ENCODE measurements around the gene GRID1.

Gene GRID1

GRCh38 chr10:85977642-85978041 lies 389.0 kb downstream of the GRID1 start:
- Histone ChIP-seq H3K4me3 (ENCODE audit: low read depth in 1 of 2, low read length in 1 of 2) (no peak overlapping the region), H3K27me3 (no peaks in the 10 kb centered on the region), H3K36me3 (no peaks in the 10 kb centered on the region), H3K27ac (no peak overlapping the region), H3K4me1 (ENCODE audit: control insufficient read depth in 1 of 2, insufficient read depth in 1 of 2, low read depth in 1 of 2, low read length in 1 of 2) (no peaks in the 10 kb centered on the region), H3K9me3 (no peaks in the 10 kb centered on the region)
- no peak for TF ChIP-seq CTCF (IDR thresholded peaks at IDR 0.05)

DNA sequence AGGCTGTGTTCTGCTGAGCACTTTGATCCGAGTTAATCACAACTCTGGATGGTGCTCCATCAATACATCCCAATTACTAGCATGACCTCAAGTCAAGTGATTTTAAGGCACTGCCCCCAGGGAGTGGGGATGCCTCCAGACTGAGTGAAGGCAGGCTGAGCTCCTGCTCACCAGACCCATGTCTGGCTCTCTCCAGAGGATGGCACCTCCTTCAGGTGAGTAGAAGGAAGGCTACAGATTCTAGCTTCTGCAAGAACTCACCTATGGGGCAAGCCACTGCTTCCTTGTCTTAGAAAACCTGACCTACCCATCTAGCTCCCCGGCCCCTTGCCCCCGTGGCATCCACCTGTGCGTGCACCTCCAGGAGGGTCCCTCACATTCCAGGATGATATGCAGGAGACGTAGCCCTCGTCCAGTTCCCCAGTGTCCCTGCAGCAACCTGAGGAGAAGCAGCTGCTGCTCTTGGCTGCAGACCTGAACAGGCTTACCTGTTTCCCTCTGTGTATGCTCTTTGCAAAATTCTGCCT lies 390.3 kb downstream of the GRID1 start:
- H3K27me3 ChIP-seq: no peaks in the 10 kb centered on the region
- no peak overlapping the region for H3K4me3 ChIP-seq (ENCODE audit: low read depth in 1 of 2, low read length in 1 of 2)
- TF ChIP-seq CTCF (IDR thresholded peaks at IDR 0.05): no peak
- H3K27ac ChIP-seq: no peak overlapping the region
- H3K9me3 ChIP-seq: no peaks in the 10 kb centered on the region
- no peaks in the 10 kb centered on the region for H3K36me3 ChIP-seq
- no peaks in the 10 kb centered on the region for H3K4me1 ChIP-seq (ENCODE audit: control insufficient read depth in 1 of 2, insufficient read depth in 1 of 2, low read depth in 1 of 2, low read length in 1 of 2)

GRCh38 chr10:85971494-85971893 lies 395.1 kb downstream of the GRID1 start:
- H3K4me3 ChIP-seq (ENCODE audit: low read depth in 1 of 2, low read length in 1 of 2): no peak overlapping the region
- no peak overlapping the region for H3K27ac ChIP-seq
- H3K27me3 ChIP-seq: no peaks in the 10 kb centered on the region
- TF ChIP-seq CTCF (IDR thresholded peaks at IDR 0.05): no peak
- no peaks in the 10 kb centered on the region for H3K4me1 ChIP-seq (ENCODE audit: control insufficient read depth in 1 of 2, insufficient read depth in 1 of 2, low read depth in 1 of 2, low read length in 1 of 2)
- no peaks in the 10 kb centered on the region for H3K9me3 ChIP-seq
- H3K36me3 ChIP-seq: no peaks in the 10 kb centered on the region

GRCh38 chr10:85967594-85967993 lies 399.0 kb downstream of the GRID1 start:
- H3K9me3 ChIP-seq: no peaks in the 10 kb centered on the region
- no peak overlapping the region for H3K4me3 ChIP-seq (ENCODE audit: low read depth in 1 of 2, low read length in 1 of 2)
- no peak overlapping the region for H3K27ac ChIP-seq
- H3K4me1 ChIP-seq (ENCODE audit: control insufficient read depth in 1 of 2, insufficient read depth in 1 of 2, low read depth in 1 of 2, low read length in 1 of 2): no peaks in the 10 kb centered on the region
- H3K27me3 ChIP-seq: no peaks in the 10 kb centered on the region
- no peak for TF ChIP-seq CTCF (IDR thresholded peaks at IDR 0.05)
- no peaks in the 10 kb centered on the region for H3K36me3 ChIP-seq

DNA sequence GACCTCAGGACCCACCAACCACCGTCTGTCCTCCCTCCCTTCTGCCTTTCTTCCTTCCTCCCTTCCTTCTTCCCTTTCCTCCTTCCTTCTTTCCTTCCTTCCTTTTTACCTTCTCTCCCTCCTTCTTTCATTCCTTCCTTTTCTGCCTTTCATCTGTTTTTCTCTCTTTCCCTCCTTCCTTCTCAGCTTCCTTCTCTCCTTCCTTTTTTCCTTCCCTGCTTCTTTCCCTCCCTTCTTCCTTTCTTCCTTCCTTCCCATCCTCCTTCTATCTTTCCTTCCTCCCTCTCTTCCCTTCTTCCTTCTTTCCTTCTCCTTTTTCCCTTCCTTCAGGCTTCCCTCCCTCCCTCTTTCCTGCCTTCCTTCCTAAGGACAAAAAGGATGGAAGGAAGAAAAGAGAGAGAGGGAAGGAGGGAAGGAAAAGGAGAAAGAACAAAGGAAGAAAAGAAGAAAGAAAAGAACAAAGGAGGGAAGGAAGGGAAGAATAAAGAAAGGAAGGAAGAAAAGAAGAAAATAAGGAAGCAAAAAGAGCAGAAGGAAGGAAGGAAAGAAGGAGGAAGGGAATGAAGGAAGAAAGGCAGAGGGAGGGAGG lies 405.0 kb downstream of the GRID1 start:
- H3K27ac ChIP-seq: no peak overlapping the region
- TF ChIP-seq CTCF (IDR thresholded peaks at IDR 0.05): no peak
- no peaks in the 10 kb centered on the region for H3K9me3 ChIP-seq
- H3K27me3 ChIP-seq: no peaks in the 10 kb centered on the region
- no peaks in the 10 kb centered on the region for H3K36me3 ChIP-seq
- H3K4me3 ChIP-seq (ENCODE audit: low read depth in 1 of 2, low read length in 1 of 2): no peak overlapping the region
- no peaks in the 10 kb centered on the region for H3K4me1 ChIP-seq (ENCODE audit: control insufficient read depth in 1 of 2, insufficient read depth in 1 of 2, low read depth in 1 of 2, low read length in 1 of 2)
